Suprapubic skin (tissue), 3 donors: Measurements from ENCODE around the gene MOB3A.

Source experiments
- EP300 ChIP-seq: sonication (generic); formaldehyde crosslinking; IDR thresholded peaks from one replicate; pipeline ENCODE4 v1.6.1; 2017; ENCODE audit warnings: antibody characterized with exemption
- POLR2A ChIP-seq, 2 donors: fragments of 450-650 bp; IDR thresholded peaks; one replicate each; pipeline ENCODE4 v1.6.1; 2017; ENCODE audit warnings: antibody characterized with exemption in 2 of 2, mild to moderate bottlenecking in 2 of 2, moderate library complexity in 2 of 2
- TF ChIP-seq, protein P1 (sequence below), 2 donors: fragments of 200-600 bp in 1 of 2; fragments of 450-650 bp in 1 of 2; sonication (generic) in 1 of 2; IDR thresholded peaks; one replicate each; pipeline ENCODE4 v1.5.1; 2016 to 2019; ENCODE audit warnings: antibody characterized with exemption in 2 of 2, mild to moderate bottlenecking in 1 of 2, moderate library complexity in 1 of 2

DNA sequence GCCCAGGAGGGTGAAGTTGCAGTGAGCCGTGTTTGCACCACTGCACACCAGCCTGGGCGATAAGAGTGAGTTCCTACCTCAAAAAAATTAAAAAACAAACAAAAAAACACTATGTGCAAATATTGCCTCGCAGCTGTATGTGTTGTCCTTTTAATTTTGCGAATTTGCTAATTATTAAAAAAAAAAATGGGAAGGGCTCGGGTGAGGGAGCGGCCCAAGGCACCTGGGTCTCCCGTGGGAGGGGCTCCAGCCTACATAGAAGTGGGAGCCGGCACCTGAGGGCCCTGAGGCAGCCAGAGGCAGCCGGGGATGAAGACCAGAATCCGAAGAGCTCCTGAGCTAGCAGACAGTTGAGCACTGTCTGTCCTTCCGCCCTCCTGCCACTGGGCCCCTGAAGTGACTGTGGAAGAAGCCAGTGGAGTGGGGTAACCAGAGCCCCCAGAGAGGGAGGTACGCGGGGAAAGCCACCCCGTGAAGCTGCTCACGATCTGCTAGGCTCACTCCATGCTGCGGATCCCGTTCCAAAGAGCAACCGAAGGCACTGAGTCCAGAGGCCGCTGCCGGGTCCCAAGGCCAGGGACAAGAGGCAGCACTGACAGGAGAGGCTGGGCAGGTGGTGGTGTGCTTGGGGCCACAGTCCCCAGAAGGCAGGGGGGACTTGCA, 7.0 kb upstream of the MOB3A start:
- TF ChIP-seq POLR2A (IDR thresholded peaks at IDR 0.05) (no peak), EP300 (no peak)
- TF ChIP-seq, protein P1, sequence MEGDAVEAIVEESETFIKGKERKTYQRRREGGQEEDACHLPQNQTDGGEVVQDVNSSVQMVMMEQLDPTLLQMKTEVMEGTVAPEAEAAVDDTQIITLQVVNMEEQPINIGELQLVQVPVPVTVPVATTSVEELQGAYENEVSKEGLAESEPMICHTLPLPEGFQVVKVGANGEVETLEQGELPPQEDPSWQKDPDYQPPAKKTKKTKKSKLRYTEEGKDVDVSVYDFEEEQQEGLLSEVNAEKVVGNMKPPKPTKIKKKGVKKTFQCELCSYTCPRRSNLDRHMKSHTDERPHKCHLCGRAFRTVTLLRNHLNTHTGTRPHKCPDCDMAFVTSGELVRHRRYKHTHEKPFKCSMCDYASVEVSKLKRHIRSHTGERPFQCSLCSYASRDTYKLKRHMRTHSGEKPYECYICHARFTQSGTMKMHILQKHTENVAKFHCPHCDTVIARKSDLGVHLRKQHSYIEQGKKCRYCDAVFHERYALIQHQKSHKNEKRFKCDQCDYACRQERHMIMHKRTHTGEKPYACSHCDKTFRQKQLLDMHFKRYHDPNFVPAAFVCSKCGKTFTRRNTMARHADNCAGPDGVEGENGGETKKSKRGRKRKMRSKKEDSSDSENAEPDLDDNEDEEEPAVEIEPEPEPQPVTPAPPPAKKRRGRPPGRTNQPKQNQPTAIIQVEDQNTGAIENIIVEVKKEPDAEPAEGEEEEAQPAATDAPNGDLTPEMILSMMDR (IDR thresholded peaks at IDR 0.05) = no peak
